CD4-positive, alpha-beta T cell treated with Interferon gamma for 1 hour (primary cell): ENCODE measurements around the gene EPHA6.

Experiments used
- DNase-seq: peaks from one replicate; pipeline ENCODE4 v3.0.0-alpha.2; 2020

The EPHA6 gene

GRCh38 chr3:96813820-96814650 lies at the start of gene EPHA6:
Gene EPHA6 (plus strand): TSS chr3:96814594.
- no peak for DNase-seq

- no peak for DNase-seq
These were observed 37.6 kb upstream of the EPHA6 start for GRCh38 chr3:96776818-96777217.

DNA sequence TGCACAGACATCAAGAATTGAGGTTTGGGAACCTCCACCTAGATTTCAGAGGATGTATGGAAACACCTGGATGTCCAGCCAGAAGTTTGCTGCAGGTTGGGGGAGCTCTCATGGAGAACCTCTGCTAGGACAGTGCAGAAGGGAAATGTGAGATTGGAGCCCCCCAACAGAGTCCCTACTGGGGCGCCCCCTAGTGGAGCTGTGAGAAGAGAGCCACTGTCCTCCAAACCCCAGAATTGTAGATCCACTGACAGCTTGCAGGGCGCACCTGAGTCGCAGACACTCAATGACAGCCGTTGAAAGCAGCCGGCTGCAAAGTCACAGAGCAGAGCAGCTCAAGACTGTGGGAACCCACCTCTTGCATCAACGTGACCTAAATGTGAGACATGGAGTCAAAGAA lies 34.6 kb upstream of the EPHA6 start:
- no peak for DNase-seq

GRCh38 chr3:96796101-96796500 lies 18.3 kb upstream of the EPHA6 start:
- DNase-seq: no peak

DNA sequence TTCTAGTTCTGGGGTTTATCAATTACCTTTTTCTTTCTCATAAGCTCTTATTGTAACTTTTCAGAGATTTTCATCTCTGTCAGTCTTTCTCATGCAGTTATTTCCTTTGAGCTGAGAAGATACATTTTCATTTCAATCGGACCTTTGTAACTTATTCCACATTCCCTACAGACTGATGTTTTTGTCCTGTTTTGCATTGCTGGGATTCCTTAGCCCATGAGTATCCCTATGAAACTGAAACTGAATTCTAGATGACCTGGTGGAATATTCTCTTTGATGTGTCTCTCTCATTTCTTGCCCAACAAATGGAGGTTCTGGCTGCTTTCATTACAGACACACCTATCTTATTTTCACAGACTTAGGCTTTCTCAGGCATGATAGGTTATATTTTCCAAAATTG lies 10.5 kb upstream of the EPHA6 start:
- no peak for DNase-seq

DNA sequence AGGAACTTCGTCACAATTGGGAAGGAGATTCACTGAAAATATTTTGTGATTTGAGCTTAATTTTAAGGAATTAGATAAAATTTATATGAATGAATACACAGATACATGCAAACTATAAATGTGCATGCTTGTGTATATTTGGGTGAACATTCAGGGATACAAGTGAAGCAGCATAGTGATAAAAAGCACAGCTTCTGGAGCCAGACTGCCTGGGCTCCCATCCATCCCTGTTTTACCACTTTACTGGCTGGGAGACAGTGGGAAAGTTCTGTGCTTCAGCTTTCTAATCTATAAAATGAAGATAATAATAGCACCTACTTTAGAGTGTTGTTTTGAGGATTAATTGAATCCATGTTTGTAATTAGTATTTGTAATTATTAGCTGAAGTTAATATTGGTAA lies 8.1 kb upstream of the EPHA6 start:
- DNase-seq: no peak

DNA sequence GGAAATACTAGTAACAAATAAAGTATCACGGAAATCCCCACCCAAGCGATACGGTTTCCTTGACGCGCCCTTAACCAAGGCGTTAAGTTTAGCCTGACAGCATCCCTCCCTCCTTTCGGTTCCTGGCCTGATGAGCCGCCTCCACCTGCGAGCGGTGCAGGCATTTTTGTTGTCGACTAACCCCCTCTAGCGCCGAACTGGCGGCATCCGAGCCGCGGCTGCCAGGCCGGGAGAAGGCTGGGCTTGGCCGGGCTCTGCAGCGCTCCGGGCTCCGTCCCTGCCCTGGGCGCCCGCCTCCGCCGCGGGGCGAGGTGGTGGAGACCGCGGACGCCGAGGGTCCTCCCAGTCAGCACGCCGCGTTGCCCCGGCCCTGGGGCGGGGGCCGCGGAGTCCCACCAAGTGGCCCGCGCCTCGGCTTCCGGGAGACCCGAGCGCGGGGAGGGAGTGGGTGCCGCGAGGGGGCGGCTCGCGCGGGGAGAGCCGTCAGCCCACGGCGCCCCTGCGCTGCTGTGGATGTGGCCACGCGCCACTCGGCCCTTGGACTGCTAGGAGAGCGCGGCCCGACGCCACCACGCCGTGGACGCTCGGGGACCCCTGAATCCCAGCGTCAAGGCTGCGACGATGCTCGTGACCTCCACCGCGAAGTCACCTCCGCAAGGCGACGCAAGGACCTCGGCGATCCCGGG lies 1.1 kb upstream of the EPHA6 start:
- no peak for DNase-seq

DNA sequence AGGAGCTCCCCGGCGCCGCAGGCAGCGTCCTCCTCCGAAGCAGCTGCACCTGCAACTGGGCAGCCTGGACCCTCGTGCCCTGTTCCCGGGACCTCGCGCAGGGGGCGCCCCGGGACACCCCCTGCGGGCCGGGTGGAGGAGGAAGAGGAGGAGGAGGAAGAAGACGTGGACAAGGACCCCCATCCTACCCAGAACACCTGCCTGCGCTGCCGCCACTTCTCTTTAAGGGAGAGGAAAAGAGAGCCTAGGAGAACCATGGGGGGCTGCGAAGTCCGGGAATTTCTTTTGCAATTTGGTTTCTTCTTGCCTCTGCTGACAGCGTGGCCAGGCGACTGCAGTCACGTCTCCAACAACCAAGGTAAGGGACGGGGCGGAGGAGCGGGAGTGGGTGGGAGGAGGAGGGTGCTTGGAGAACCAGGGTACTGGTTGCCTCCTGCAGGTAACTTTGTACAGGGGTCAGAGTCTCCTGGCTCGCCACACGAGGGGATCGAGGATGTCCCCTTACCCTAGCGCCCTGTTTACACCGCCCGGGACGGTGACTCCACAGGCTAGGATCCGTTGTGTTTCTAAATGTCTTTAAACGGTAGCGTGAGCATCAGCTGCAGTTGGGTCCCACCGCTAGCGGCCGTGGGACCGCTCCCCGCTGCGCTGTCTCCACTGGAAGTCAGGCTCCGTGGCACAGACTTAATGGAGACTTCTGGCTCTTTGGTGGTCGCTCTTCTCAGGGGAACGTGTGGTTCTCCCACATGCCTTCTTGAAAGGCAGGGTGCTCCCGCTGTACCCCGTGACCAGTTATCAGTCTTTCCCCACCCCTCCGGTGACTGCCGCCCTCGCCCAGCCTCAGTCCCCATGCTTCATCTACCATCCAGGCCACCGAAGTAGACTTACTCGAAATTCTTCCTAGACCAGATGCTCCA lies 515 bp downstream of the EPHA6 start:
- DNase-seq: no peak

DNA sequence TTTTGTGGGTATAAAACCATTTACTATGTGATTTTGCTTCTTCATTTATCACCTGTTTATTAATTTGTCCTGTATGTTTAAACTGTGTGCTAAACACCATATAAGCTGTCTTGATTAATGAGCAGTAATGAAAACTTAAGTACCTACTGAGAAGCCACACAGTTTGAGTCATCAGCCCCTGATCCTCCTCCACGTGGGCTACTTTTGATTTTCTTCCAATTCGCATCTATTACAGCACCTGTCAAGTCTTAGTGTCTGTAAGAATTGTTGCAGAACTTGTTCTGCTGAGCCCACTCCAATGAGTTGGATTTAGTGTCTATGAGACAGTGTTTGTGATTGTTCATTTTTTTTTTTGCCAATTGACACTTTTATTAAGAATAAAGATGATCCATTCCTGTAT lies 16.8 kb downstream of the EPHA6 start:
- DNase-seq: no peak

- no peak for DNase-seq
These were observed 18.9 kb downstream of the EPHA6 start for GRCh38 chr3:96833301-96833700.

- DNase-seq: no peak
These were observed 21.9 kb downstream of the EPHA6 start for GRCh38 chr3:96836153-96836915.

DNA sequence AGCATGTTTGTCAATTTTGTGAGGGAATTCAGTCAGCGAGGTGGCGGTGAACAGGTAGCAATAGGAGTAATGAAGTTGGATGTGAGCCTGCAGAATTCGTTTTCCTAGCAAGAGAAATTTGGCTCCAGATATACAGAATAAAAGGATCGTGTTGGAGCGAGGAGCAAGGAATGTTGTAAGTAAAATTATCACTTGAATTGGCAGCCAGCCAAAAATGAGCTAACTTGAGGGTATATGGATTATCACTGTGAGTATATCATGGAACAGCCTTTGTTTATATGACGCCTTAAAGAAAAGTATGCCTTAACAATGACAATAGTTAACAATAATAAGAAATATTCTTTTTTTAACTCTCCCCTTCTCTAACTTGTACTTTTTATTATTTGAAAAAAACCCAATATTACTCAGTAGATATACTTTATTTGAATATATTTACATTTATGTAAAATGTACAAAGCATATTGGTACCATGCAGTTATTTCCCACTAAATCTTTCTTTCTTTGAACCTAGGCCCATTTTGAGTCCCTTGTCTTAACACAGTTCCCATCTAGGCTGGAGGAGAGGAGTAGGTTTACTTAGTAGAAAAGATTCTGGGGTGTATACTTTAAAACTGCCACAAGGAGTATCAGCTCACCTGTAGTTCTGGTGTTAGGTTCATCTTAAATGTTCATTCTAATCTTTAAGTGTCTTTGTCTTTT lies 29.3 kb downstream of the EPHA6 start:
- DNase-seq: no peak

DNA sequence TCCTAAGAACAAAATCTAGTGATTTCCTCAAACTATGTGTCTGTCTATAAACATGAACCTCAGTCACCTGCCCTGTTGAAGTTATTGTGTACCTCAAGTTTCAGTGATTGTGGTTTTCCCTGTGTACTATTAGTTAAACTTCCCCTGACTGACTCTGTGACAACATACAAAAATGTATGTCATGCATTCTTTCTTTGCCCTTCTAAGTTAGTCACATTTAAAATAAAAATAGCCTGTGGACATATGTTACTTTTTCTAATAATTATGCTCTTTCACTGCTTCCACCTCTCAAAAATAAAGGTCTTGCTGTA lies 29.8 kb downstream of the EPHA6 start:
- DNase-seq: no peak

DNA sequence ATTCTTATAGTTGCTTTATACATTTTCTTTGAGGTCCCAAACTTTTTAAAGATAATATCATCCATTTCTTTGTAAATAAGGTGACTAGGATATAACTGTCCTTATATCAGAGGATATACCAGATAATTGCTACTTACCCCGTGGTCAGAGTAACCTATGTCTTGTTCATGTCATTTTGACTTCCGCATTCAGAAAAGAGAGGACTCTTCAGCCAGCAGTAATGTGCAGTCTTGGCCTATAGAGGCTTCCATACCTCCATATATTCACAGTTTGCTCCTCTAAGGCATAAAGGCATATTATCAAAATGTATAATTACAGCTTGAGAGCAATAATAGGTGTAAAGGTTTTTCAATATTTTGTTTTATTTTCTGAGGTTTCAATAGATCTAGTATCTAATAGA lies 38.5 kb downstream of the EPHA6 start:
- no peak for DNase-seq

GRCh38 chr3:96860882-96861281 lies 46.5 kb downstream of the EPHA6 start:
- no peak for DNase-seq

DNA sequence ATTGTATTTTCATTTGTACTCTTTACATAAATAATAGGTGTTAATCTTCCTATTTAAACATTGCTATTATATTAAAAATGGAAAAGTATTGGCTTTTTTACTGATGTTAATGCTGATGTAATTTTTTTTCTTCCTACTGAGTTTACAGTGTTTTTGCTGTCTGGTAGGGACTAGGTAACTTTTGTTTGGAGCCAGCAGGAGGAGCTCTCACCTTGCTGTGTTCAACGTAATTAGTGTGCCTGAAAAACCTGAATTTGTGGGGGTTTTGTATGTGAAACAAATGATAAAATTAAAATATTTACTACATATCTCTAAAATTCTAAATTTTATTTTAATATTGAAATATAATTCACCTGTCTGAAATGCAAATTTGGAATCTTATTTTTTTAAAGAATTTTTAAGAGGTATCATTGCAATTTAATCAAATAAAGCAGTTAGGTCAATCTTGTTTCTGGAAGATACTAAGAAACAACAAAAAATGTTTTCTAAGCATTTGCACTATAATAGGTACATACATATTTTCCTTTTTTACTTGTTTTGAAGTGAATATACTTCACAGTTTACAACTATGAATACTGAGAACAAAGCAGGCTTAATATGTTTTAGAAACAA lies 48.8 kb downstream of the EPHA6 start:
- no peak for DNase-seq

DNA sequence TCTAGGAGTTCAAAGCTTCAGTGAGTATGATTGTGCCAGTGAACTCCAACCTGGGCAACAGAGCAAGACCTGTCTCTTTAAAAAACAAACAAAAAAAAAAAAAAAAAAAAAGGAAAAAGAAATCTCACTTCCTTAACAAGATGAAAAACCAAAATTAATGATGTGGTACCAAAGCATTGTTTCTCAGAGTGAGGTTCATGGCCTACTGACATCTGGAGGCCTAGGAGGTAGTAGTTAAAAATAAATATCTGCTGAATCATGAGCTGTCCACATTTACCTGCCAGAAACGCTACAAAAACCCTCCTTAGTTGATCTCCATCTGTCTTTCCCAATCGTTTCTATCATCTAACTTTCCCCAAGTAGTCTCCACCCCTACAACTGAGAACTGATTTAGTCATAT lies 51.2 kb downstream of the EPHA6 start:
- DNase-seq: no peak

- no peak for DNase-seq
These were observed 54.9 kb downstream of the EPHA6 start for GRCh38 chr3:96869316-96869715.

DNA sequence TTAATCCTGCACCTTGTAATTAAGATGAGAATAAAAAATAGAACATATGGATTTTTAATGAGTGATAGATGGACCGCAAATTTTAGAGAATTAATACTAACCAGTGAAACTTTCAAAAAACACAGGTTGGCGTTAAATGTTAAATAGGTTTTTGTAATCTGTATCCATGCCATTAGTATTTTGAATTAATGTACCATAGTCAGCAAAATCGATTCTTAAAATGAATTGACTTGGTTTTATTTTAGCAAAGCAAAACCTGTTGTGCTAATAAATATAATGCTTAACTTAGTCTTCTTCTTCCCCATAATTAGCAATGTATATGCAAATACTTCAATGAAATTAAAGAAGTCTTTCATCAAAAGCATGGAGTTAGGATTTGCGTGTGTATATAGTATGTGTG lies 63.1 kb downstream of the EPHA6 start:
- DNase-seq: no peak

DNA sequence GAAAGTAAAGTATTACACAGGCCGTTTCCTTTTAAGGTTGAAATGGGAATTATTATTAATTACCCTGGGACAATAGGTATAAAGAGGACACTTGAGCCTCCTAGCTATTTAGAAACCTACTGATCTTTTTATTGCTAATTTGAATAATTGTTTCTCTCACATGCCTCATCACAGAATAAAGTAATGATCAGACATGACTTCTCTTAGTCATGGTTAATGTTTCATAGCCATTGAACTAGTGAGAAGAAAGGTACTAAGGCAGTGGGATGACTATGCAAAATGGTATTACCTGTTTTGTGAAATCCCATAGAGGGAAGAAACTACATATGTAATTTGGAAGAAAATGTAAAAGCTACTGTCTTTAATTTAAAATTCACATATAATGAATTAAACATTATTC lies 85.6 kb downstream of the EPHA6 start:
- DNase-seq: no peak

DNA sequence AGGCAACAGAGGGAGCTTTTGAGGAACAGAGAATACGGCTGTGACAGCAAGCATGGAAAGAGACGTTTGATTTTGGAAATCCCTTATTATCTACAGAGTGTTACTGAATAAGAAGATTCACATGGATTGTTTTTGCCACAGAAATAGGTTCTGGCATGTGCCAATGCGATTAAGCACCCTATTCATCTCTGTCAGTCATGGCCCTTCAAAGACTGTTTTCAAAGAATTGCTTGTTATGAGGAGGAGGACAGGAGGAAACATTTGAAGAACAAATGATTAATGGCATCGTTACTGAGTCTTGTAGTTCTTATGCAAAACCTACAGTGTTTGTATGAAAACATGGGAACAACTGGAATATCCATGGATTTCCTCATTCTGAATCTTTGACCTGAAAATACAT lies 86.2 kb downstream of the EPHA6 start:
- no peak for DNase-seq

DNA sequence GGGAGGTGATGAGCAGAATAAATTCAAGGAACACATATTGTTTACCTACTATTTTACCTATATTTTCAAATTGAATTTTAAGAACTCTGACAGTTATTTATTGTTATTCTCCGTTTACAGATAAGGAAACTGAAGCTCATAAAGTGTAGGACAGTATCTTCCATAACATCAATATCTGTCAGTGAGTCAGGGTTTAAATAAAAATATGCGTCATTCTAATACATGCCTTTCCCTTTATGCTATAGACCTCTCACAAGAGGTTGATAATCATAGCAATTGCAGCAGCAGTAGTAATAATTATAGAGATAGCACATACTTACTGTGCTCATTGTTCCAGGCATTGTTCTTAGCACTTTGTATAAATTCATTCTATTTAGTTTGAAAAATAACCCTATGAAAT lies 101.1 kb downstream of the EPHA6 start:
- no peak for DNase-seq
